CD4-positive, alpha-beta T cell treated with Interleukin-1 beta for 1 hour (primary cell): Measurements from ENCODE around the gene ZNF664.

Source experiments
- DNase-seq, 2 donors: peaks; one replicate each; pipeline ENCODE4 v3.0.0-alpha.2; 2020 to 2022

ZNF664 gene

DNA sequence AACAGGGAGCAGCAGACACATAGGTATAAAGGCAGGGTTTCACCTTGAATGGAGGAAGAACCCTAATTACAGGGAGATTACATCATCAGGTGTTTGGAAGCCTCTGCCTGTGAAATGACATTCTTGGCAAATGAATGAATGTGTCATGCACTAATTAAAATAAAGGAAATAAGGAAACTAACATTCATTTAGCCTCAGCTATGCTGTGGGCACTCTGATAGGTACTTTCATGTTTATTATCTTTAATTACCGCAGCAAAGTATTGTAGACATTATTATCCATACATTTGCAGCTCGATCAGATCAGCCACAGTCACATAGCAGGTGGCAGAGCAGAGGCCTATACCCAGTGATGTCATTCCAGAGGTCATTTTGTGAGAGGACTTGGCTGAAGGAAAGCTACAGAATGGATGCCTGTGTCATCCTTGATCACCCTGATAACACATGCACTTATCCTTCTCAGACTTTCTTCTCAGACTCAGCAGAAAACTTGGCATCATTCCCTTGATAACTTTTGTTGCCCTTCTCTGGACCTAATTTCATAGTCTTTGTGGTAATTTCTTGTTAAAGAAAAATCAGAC is 18.4 kb downstream of the ZNF664 start:
- DNase-seq, result no peak

GRCh38 chr12:123992118-123992825 is 19.3 kb downstream of the ZNF664 start:
- DNase-seq, result no peak

GRCh38 chr12:123995023-123995748 is 22.2 kb downstream of the ZNF664 start:
- no peak for DNase-seq

DNA sequence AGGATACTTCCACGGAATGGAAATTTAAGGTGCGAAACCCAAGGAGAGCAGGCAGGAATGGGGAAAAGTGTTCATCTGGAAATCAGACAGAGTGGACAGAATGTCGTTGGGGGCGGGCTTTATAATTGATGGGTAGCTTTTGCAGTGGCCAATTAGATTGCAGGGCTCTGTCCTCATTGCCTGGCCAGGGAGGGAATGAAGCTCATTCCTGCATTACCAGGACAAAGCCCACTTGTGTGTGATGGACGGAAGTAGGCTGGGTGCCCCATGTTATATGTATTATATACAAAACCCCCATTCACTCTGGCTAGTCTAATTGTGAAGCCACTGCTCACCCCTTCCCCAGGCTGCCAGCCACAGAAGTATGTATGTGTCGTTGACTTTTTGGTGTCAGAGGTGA is 23.6 kb downstream of the ZNF664 start:
- no peak for DNase-seq

DNA sequence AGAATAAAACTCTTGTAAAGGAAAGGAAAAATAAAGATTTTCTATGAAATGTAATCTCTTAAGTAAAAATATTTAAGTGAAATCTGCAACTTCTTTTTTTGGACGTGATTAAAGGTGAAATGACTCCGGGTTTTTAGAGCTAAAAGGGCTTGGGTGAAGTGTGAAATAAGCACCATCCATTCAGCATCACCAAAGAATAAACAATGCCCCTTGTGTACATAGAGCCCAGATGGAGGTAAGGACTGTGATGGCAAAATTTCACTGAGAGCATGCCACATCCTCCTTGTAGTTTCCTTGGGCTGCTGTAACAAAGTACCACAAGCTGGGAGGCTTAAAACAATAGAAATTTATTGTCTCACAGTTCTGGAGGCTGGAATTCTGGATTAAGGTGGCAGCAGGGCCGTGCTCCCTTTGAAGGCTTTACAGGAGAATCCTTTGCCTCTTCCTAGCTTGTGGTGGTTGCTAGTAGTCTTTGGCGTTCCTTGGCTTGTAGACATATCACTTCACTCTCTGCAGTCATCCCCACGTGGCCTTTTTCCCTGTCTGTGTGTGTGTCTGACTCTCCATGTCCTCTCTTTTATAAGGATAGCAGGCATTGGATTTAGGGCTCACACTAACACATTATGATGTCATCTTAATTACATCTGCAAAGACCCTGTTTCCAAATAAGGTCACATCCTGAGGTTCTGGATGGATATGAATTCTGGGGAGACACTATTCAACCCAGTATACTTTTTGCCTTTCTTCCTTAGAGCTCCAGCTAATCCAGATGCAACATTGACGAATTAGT is 24.2 kb downstream of the ZNF664 start:
- no peak for DNase-seq

- no peak for DNase-seq
Observed at GRCh38 chr12:123997908-123998307, 24.9 kb downstream of the ZNF664 start.

DNA sequence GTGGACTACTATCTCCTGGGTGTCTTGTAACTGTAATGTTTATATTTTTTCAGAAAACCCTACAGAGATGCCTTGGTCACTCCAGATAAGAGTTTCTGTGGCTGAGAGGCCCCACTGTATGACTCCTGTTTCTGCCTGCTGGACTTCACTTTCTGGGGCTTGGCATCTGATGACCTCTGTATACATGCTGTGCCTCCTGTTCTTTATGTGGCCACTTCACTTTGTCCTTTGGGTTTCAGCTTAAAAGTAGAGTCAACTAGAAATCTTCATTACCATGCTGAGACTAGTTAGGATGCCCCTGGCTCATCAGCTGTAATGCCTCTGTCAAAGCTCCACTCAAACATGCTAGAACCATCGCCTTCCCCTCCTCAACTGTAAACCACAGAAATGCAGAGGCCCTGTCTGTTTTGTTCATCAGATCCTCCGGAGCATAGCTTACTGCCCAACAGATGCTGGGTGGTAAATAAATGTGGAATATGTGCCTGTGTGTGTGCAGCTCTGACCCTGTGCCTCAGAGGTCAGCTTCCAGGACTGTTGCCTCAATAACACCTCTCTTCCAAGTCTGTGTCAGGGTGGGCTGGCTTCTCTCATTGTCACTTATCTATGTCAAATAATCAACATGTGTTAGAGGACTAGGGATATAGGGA is 25.5 kb downstream of the ZNF664 start:
- DNase-seq, result no peak

GRCh38 chr12:123998991-123999359 is 26.0 kb downstream of the ZNF664 start:
- DNase-seq, result no peak

- DNase-seq, result no peak
Observed at GRCh38 chr12:124000111-124000510, 27.1 kb downstream of the ZNF664 start.

DNA sequence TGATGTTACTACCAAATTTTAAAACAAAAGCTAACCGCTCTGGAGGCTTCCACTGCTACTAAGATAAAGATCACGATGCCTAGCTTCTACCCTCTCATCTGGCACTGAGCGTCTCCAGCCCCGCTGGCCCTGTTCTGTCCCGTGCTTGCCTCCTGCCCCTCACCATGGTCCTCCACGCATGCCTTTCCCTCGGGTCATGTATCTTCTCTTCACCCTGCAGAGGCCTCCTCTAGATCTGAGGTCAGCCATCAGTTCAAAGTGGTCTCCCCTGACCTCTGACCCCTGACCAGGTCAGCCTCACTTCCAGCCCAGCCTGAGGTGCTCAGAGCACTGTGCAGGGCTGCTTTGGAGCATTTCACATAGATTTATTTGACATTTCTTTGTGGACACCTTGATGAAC is 28.3 kb downstream of the ZNF664 start:
- DNase-seq, result no peak

DNA sequence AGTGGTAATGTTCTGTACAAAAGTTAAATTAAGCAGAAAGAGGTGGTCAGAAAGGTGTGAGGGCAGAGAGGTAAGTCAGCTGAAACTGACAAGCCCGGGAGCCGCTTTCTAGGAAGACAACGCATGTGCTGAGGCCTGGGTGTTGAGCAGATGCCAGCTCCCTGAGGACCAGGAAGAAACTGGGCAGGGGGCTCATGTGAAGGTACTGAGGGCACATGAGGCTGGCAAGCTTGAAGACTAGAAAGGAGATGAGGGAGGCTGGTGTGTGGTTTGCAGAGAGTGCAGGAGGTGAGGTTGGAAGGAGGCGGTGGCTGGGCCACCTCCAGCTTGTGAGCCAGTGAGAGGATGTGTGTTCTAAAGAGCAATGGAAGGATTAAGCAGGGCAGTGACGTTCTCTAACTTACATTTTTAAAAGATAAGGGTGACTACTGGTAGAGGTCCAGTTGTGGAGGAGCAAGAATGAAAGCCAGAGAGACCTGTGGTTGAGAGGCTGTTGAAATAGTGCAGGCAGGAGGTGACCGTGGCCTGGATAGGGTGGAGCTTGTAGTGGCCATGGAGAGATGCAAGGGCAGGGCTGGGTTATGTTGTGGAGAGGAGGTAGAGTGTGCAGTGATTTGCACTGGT is 29.1 kb downstream of the ZNF664 start:
- DNase-seq, result no peak

GRCh38 chr12:124002654-124003053 is 29.6 kb downstream of the ZNF664 start:
- no peak for DNase-seq

- DNase-seq, result no peak
Observed at GRCh38 chr12:124004233-124004875, 31.3 kb downstream of the ZNF664 start.

DNA sequence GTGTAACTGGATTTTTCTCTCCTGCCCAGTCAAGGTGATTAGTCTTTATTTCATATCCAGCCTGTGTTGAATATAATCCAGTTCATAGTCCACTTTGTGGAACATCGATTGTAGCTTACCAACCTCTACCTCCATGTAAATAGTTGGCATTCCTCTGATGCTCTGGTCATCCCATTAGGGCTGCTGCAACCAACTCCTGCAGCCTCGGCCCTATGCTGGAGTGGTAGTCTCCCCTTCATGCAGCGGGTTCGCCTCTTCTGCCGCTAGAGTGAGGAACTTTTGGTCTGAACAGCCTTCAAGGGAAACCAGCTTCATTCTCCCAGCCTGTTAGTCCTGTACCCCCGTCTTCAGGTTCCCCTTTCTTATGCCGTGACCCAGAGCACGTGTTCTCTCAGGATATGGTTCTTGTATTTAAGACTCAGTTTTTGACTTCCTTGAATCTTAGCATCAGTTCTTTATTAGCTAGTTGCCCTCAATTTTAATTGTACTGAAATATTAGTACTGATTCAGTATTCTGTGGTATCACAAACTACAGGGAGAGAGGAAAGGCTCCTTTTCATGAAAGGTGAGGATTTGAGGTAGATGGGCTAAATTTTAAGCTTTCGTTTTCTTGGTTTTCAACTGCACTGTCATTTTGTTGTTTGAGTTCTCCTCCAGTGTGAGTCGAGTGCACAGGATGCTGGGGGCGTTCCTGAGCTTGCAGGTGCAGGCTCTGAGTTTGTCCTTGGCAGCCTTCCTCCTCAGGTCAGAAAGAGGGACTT is 33.2 kb downstream of the ZNF664 start:
- DNase-seq, result no peak

DNA sequence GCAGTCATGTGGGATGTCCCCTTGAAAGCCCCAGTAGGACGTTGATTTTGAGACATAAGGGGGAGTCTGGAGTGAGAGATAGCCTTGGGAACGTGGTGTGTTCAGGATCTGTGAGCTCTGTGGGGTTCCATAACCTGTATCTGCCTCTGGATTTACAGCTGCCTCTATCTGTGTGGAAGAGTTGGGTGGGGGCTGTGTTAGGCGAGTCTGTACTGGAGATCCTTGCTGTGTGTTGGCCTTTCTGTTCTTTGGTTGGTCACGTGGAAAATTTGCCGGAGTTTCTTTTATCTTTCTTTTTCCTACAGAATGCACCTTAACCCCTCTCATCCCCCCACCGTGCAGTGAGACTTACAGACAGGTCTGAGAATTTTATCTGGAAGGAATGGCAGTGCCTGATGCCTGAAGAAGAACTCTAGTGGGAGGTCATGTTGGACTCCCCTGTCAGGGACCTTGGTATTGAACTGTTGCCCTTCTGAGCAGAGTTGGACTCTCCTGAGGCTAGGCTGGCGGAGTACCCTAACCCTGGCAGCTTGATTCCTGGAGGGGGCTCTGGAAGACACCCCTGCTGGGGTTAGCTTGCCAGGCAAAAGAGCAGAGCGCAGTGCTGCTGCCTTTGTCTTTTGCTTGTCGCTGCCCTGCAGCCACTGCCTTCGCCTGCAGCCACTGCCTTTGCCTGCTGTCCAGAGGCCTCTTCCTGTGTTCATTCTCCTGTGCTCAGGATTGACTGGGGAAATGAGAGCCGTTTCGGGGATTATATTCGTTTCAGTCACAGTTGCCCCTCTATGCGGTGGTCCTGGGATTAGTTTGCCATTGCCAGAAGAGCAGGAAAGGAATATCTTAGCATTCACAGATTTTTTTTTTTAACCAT is 34.1 kb downstream of the ZNF664 start:
- no peak for DNase-seq

GRCh38 chr12:124007826-124008570 is 35.0 kb downstream of the ZNF664 start:
- DNase-seq, result no peak

DNA sequence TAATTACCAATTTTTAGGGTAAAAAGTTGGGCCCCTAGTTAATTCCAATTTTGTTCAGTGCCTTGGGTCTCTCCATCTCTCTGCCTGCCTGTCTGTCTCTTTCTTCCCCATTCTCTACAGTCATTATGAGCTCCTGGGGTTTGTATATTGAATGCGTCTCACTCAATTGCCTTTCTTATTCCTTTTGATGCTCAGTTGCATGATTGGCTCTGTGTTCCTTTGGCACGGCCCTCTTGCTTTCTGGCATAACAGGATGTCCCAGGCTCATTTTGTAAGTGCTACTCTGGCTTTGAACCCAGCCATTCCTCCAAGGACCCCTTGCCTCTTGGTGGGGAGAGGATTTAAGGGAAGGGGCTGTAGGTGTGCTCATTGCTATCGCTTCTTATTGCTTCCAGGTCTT is 35.6 kb downstream of the ZNF664 start:
- no peak for DNase-seq

DNA sequence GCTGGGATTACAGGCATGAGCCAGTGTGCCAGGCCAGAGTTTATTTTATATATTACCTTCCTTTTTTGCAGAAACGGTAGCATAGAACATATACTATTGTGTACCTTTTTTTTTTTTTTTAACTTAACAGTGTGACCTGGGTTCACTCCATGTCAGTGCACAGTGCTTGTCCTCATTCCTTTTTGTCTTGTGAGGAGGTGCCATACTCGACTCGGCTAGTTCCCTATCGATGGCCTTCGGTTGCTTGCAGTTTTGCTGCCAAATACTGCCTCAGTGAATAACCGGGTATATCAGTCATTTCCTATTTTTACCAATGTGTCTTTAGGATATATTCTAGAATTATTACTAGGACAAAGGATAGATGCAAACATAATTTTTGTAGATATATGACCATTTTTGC is 36.8 kb downstream of the ZNF664 start:
- no peak for DNase-seq

- no peak for DNase-seq
Observed at GRCh38 chr12:124010687-124011086, 37.7 kb downstream of the ZNF664 start.
